Testis (tissue), 2 donors: ENCODE measurements around the gene ZSCAN5C.

Experiments used
- POLR2A ChIP-seq: fragments of 450-650 bp; IDR thresholded peaks from one replicate; pipeline ENCODE4 v1.6.1; 2017; ENCODE audit warnings: antibody characterized with exemption, mild to moderate bottlenecking, moderate library complexity
- TF ChIP-seq, protein P1 (sequence below), 3 experiments: fragments of 450-650 bp in 2 of 3; fragments of 200-600 bp in 1 of 3; sonication (generic) in 1 of 3; IDR thresholded peaks; one replicate each; pipeline ENCODE4 v1.5.1; 2016 to 2019; ENCODE audit warnings: antibody characterized with exemption in 3 of 3, mild to moderate bottlenecking in 2 of 3, moderate library complexity in 1 of 3

DNA sequence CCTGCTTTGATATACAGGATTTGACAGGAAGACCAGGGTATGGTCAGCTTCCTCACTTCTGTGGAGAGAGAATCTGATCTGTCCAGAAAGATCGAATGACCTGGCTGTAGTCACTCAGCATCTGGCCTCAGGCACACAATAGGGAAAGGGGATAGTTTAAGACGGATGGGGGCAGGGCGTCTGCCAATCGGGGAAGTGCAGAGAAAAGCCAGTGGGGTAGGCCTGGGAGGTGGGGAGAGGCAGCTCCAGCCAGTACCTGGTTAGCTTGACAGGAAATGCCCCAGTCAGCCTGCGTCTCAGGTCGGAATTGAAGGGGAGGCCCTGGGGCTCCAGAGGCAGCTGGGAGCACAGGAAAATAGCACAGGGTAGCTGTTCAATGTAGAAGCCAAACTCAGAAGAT lies 48.6 kb upstream of the ZSCAN5C start:
- TF ChIP-seq POLR2A, result no peak
- TF ChIP-seq, protein P1, sequence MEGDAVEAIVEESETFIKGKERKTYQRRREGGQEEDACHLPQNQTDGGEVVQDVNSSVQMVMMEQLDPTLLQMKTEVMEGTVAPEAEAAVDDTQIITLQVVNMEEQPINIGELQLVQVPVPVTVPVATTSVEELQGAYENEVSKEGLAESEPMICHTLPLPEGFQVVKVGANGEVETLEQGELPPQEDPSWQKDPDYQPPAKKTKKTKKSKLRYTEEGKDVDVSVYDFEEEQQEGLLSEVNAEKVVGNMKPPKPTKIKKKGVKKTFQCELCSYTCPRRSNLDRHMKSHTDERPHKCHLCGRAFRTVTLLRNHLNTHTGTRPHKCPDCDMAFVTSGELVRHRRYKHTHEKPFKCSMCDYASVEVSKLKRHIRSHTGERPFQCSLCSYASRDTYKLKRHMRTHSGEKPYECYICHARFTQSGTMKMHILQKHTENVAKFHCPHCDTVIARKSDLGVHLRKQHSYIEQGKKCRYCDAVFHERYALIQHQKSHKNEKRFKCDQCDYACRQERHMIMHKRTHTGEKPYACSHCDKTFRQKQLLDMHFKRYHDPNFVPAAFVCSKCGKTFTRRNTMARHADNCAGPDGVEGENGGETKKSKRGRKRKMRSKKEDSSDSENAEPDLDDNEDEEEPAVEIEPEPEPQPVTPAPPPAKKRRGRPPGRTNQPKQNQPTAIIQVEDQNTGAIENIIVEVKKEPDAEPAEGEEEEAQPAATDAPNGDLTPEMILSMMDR (IDR thresholded peaks at IDR 0.05), result no peak
